GM23338 (cell line): ENCODE results near the gene CRYBG2. TPM values are rescaled to one million over a fixed set of nuclear protein-coding genes. Genes with fewer than 3 reads are reported as not detected.
A peak's percentile ranks its signal among the peaks of the same experiment; 100 is the strongest.

Experiments used
- ATAC-seq: fragments of 200-7000 bp; cut with Tn5 transposase; 3 replicates; pipeline ENCODE4 v1.9.1; 2020
- DNase-seq: peaks from one replicate; pipeline ENCODE4 v3.0.0-alpha.2; 2015; ENCODE audit warnings: low spot score
- H2AFZ ChIP-seq: fragments of 200-600 bp; sonication (generic); 2 replicates; pipeline ENCODE4 v1.8.0; 2016; ENCODE audit warnings: antibody characterized with exemption, mild to moderate bottlenecking, moderate library complexity
- H3F3A ChIP-seq: fragments of 200-600 bp; sonication (generic); replicated peaks from 2 replicates; pipeline ENCODE4 v1.8.0; 2017; ENCODE audit warnings: antibody characterized with exemption, mixed run types, low read depth
- H3K27ac ChIP-seq: fragments of 200-600 bp; sonication (generic); 2 replicates; pipeline ENCODE4 v1.6.1; 2016; ENCODE audit warnings: low read depth
- H3K27me3 ChIP-seq: fragments of 200-600 bp; sonication (generic); 2 replicates; pipeline ENCODE4 v1.8.0; 2016; ENCODE audit warnings: mild to moderate bottlenecking, mixed run types, moderate library complexity; ENCODE audit not compliant: insufficient read depth
- H3K36me3 ChIP-seq: fragments of 200-600 bp; sonication (generic); 2 replicates; pipeline ENCODE4 v1.8.0; 2016; ENCODE audit warnings: mild to moderate bottlenecking; ENCODE audit not compliant: insufficient read depth
- H3K4me1 ChIP-seq: fragments of 200-600 bp; sonication (generic); 2 replicates; pipeline ENCODE4 v1.8.0; 2016; ENCODE audit warnings: mild to moderate bottlenecking, moderate library complexity; ENCODE audit not compliant: insufficient read depth
- H3K4me2 ChIP-seq: fragments of 200-600 bp; sonication (generic); 2 replicates; pipeline ENCODE4 v1.7.1; 2017; ENCODE audit warnings: mixed run types
- H3K4me3 ChIP-seq: fragments of 200-600 bp; sonication (generic); 2 replicates; pipeline ENCODE4 v1.6.1; 2016; ENCODE audit warnings: mixed run types
- H3K79me2 ChIP-seq: fragments of 200-600 bp; sonication (generic); replicated peaks from 2 replicates; pipeline ENCODE4 v1.8.0; 2017; ENCODE audit warnings: mild to moderate bottlenecking; ENCODE audit not compliant: insufficient read depth
- H3K9me2 ChIP-seq: fragments of 200-600 bp; sonication (generic); 2 replicates; pipeline ENCODE4 v1.8.0; 2017; ENCODE audit not compliant: insufficient read depth
- H4K20me1 ChIP-seq: fragments of 200-600 bp; sonication (generic); replicated peaks from 2 replicates; pipeline ENCODE4 v1.8.0; 2017; ENCODE audit warnings: mild to moderate bottlenecking; ENCODE audit not compliant: insufficient read depth
- H3K27ac Mint-ChIP-seq: 2 replicates; pipeline ENCODE4 v1.8.0; 2020; ENCODE audit warnings: inconsistent platforms, mild to moderate bottlenecking, moderate library complexity, mixed read lengths
- H3K27me3 Mint-ChIP-seq: 3 replicates; pipeline ENCODE4 v1.8.0; 2022; ENCODE audit warnings: low read depth, mild to moderate bottlenecking, moderate library complexity, mixed read lengths, inconsistent platforms; ENCODE audit not compliant: insufficient read depth, poor library complexity
- H3K36me3 Mint-ChIP-seq: 3 replicates; pipeline ENCODE4 v1.8.0; 2021; ENCODE audit warnings: low read depth, mild to moderate bottlenecking, inconsistent platforms, moderate library complexity, mixed read lengths
- H3K4me1 Mint-ChIP-seq: 3 replicates; pipeline ENCODE4 v1.8.0; 2020; ENCODE audit warnings: mild to moderate bottlenecking, inconsistent platforms, mixed read lengths
- H3K4me3 Mint-ChIP-seq: 3 replicates; pipeline ENCODE4 v1.8.0; 2021; ENCODE audit warnings: moderate library complexity, mild to moderate bottlenecking, inconsistent platforms, mixed read lengths
- H3K9me3 Mint-ChIP-seq: 3 replicates; pipeline ENCODE4 v1.8.0; 2020; ENCODE audit warnings: moderate library complexity, mild to moderate bottlenecking, inconsistent platforms, mixed read lengths
- CREB1 ChIP-seq: fragments of 250-450 bp; sonication (Bioruptor Pico); IDR thresholded peaks from 2 replicates; pipeline ENCODE4 v1.5.0; 2020; ENCODE audit warnings: low read depth, mild to moderate bottlenecking, moderate library complexity
- EZH2 ChIP-seq: fragments of 200-600 bp; sonication (generic); IDR thresholded peaks from one replicate; pipeline ENCODE4 v1.8.0; 2017; ENCODE audit warnings: antibody characterized with exemption, mild to moderate bottlenecking, low read depth; ENCODE audit not compliant: unreplicated experiment
- EZH2phosphoT487 ChIP-seq: fragments of 200-600 bp; sonication (generic); IDR thresholded peaks from one replicate; pipeline ENCODE4 v1.8.1; 2018; ENCODE audit warnings: antibody characterized with exemption; ENCODE audit not compliant: unreplicated experiment
- POLR2AphosphoS5 ChIP-seq: IDR thresholded peaks from 2 replicates; pipeline ENCODE4 v1.6.1; 2016; ENCODE audit warnings: antibody characterized with exemption, low read depth
- STAT1 ChIP-seq: IDR thresholded peaks from one replicate; pipeline ENCODE4 v1.6.1; 2016; ENCODE audit warnings: antibody characterized with exemption; ENCODE audit not compliant: unreplicated experiment
- ZNF114 ChIP-seq: fragments of 250-450 bp; sonication (Bioruptor Pico); IDR thresholded peaks from 2 replicates; pipeline ENCODE4 v1.5.0; 2020; ENCODE audit warnings: mild to moderate bottlenecking, moderate library complexity
- ZNF331 ChIP-seq: fragments of 250-450 bp; sonication (Bioruptor Pico); IDR thresholded peaks from 2 replicates; pipeline ENCODE4 v1.5.0; 2020; ENCODE audit warnings: low read depth, mild to moderate bottlenecking, moderate library complexity
- polyA plus RNA-seq: library from polyadenylated mRNA; unstranded; fragments of >200 nt; fragmentation: Nextera tagmentation; extraction: Ambion mirVana; gene quantifications from 2 replicates; pipeline ENCODE4 v1.2.1, GENCODE V29; 2016
- total RNA-seq: library from RNA; depleted of rRNA; stranded (reverse); fragments of >200 nt; shearing (Covaris generic); gene quantifications from 2 replicates; pipeline ENCODE4 v1.2.3, GENCODE V29; 2014
- TF ChIP-seq, protein P1 (sequence below): fragments of 250-450 bp; sonication (Bioruptor Pico); IDR thresholded peaks from 2 replicates; pipeline ENCODE4 v1.5.0; 2020; ENCODE audit warnings: mild to moderate bottlenecking, moderate library complexity
- TF ChIP-seq, protein P2 (sequence below): IDR thresholded peaks from 2 replicates; pipeline ENCODE4 v1.6.1; 2016; ENCODE audit warnings: antibody characterized with exemption

The CRYBG2 gene
- total and polyA plus RNA-seq, 2 experiments from 2014 or later: 17.6 to 18.4 TPM

DNA sequence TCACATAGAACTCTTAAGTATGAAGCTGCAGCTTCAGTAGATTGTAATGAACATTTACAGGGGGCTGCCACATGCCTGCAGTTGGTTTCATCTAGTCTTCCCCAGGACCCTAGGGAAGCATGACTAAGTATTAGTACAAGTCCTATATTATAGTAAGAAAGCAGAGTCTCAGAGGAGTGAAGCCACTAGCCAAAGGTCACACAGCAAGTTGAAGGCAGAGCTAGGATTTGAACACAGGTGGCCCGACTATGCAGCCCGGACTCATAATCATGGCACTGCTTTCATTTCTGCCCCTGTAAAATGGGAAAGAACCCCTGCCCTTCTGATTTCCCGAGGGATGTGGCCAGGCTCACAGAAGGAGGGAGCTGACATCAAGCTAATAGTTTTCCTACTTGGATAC, 8.4 kb upstream of the CRYBG2 start (continued):
- TF ChIP-seq, protein P1, sequence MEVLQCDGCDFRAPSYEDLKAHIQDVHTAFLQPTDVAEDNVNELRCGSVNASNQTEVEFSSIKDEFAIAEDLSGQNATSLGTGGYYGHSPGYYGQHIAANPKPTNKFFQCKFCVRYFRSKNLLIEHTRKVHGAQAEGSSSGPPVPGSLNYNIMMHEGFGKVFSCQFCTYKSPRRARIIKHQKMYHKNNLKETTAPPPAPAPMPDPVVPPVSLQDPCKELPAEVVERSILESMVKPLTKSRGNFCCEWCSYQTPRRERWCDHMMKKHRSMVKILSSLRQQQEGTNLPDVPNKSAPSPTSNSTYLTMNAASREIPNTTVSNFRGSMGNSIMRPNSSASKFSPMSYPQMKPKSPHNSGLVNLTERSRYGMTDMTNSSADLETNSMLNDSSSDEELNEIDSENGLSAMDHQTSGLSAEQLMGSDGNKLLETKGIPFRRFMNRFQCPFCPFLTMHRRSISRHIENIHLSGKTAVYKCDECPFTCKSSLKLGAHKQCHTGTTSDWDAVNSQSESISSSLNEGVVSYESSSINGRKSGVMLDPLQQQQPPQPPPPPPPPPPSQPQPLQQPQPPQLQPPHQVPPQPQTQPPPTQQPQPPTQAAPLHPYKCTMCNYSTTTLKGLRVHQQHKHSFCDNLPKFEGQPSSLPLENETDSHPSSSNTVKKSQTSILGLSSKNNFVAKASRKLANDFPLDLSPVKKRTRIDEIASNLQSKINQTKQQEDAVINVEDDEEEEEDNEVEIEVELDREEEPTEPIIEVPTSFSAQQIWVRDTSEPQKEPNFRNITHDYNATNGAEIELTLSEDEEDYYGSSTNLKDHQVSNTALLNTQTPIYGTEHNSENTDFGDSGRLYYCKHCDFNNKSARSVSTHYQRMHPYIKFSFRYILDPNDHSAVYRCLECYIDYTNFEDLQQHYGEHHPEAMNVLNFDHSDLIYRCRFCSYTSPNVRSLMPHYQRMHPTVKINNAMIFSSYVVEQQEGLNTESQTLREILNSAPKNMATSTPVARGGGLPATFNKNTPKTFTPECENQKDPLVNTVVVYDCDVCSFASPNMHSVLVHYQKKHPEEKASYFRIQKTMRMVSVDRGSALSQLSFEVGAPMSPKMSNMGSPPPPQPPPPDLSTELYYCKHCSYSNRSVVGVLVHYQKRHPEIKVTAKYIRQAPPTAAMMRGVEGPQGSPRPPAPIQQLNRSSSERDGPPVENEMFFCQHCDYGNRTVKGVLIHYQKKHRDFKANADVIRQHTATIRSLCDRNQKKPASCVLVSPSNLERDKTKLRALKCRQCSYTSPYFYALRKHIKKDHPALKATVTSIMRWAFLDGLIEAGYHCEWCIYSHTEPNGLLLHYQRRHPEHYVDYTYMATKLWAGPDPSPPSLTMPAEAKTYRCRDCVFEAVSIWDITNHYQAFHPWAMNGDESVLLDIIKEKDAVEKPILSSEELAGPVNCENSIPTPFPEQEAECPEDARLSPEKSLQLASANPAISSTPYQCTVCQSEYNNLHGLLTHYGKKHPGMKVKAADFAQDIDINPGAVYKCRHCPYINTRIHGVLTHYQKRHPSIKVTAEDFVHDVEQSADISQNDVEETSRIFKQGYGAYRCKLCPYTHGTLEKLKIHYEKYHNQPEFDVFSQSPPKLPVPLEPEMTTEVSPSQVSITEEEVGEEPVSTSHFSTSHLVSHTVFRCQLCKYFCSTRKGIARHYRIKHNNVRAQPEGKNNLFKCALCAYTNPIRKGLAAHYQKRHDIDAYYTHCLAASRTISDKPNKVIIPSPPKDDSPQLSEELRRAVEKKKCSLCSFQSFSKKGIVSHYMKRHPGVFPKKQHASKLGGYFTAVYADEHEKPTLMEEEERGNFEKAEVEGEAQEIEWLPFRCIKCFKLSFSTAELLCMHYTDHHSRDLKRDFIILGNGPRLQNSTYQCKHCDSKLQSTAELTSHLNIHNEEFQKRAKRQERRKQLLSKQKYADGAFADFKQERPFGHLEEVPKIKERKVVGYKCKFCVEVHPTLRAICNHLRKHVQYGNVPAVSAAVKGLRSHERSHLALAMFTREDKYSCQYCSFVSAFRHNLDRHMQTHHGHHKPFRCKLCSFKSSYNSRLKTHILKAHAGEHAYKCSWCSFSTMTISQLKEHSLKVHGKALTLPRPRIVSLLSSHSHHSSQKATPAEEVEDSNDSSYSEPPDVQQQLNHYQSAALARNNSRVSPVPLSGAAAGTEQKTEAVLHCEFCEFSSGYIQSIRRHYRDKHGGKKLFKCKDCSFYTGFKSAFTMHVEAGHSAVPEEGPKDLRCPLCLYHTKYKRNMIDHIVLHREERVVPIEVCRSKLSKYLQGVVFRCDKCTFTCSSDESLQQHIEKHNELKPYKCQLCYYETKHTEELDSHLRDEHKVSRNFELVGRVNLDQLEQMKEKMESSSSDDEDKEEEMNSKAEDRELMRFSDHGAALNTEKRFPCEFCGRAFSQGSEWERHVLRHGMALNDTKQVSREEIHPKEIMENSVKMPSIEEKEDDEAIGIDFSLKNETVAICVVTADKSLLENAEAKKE: no peak
- TF ChIP-seq ZNF114 (CRISPR knock-in tag) (no peak), CREB1 (no peak), ZNF331 (CRISPR knock-in tag) (no peak), EZH2 (no peak), STAT1 (no peak)

DNA sequence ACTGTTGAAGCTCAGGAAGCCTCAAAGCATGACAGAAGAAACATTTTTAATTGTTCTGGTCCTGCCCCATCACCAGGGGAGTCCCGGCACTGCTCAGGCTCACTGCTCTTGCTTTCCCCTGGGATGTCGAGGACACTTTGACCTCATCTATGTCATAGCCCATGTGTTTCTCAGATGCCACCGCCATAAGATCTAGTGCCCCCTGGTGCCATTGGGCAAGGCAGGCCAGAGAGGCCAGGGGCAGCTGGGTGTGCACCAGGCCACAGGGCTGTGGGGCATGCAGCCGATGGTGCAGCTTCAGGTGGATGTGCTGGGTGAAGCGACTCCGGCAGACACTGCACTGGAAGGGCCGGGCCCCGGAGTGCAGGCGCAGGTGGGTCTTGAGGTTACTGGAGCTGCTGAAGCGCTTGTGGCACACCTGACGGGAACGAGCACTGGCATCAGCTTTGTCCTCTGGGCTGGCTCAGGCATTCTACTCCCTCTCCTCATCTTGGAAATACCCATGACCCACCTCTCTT, 7.7 kb upstream of the CRYBG2 start:
- Mint-ChIP-seq H3K36me3 (no peaks in the 10 kb centered on the region), H3K4me1 (peaks cover 38% of the 10 kb centered on the region), H3K4me3 (peak overlapping the region; percentile 81; the same call in 1 of the 3 replicates), H3K27me3 (peaks cover 41% of the 10 kb centered on the region), H3K9me3 (no peaks in the 10 kb centered on the region), H3K27ac (no peak overlapping the region)
- Histone ChIP-seq H3K36me3 (no peaks in the 10 kb centered on the region), H3K4me1 (peaks cover 12% of the 10 kb centered on the region), H3K27me3 (peaks cover 42% of the 10 kb centered on the region), H3K79me2 (no peaks in the 10 kb centered on the region), H4K20me1 (no peaks in the 10 kb centered on the region), H3K9me2 (no peaks in the 10 kb centered on the region), H2AFZ (no peak overlapping the region), H3K4me3 (no peak overlapping the region), H3F3A (peaks cover 16% of the 10 kb centered on the region; the same call in 1 of the 2 replicates), H3K27ac (no peak overlapping the region), H3K4me2 (no peak overlapping the region)
- ATAC-seq (no peak), DNase-seq (no peak)
- TF ChIP-seq, protein P1: no peak
- TF ChIP-seq, protein P2, sequence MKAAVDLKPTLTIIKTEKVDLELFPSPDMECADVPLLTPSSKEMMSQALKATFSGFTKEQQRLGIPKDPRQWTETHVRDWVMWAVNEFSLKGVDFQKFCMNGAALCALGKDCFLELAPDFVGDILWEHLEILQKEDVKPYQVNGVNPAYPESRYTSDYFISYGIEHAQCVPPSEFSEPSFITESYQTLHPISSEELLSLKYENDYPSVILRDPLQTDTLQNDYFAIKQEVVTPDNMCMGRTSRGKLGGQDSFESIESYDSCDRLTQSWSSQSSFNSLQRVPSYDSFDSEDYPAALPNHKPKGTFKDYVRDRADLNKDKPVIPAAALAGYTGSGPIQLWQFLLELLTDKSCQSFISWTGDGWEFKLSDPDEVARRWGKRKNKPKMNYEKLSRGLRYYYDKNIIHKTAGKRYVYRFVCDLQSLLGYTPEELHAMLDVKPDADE: no peak
- no peak for TF ChIP-seq EZH2phosphoT487
- no peak for TF ChIP-seq ZNF331 (CRISPR knock-in tag)
- no peak for TF ChIP-seq ZNF114 (CRISPR knock-in tag)
- TF ChIP-seq POLR2AphosphoS5: no peak
